ENCODE data around the gene FHIT.

GRCh38 chr3:60186359-60186758 is 1064.9 kb downstream of the FHIT start:
- TF ChIP-seq CTCF (IDR thresholded peaks at IDR 0.05; ENCODE audit: poor library complexity), result no peak
- TF ChIP-seq EZH2 (IDR thresholded peaks at IDR 0.05; ENCODE audit: borderline replicate concordance), result no peak
- no peak for TF ChIP-seq EZH2phosphoT487 (IDR thresholded peaks at IDR 0.05; ENCODE audit: low read depth, severe bottlenecking, unreplicated experiment)

All from hepatocyte (in vitro differentiated cells).